Suppressor macrophage treated with lipopolysaccharide for 1 hour (primary cell): ENCODE measurements around the gene PADI6.
"Not testable (repeated sequence)": the region's sequence is repeated elsewhere in the genome, so short reads cannot be mapped to it uniquely, and the experiment has no call there.

Experiments
- DNase-seq, 3 donors: peaks; one replicate each; pipeline ENCODE4 v3.0.0-alpha.2; 2020 to 2022

Gene PADI6

GRCh38 chr1:17371896-17372295 lies at the start of gene PADI6:
Gene PADI6, plus strand, starts transcription at chr1:17372196. Its CDS starts 50 bp downstream, at chr1:17372246.
- DNase-seq, result no peak

- no peak for DNase-seq
These were observed 43.1 kb upstream of the PADI6 start for GRCh38 chr1:17328855-17329254.

- no peak for DNase-seq
These were observed 42.4 kb upstream of the PADI6 start for GRCh38 chr1:17329610-17330009.

- no peak for DNase-seq
These were observed 41.1 kb upstream of the PADI6 start for GRCh38 chr1:17330856-17331255.

GRCh38 chr1:17333081-17333480 lies 38.9 kb upstream of the PADI6 start:
- DNase-seq, result no peak

- peak; percentile 83 to 89 (median 88) for DNase-seq
These were observed 35.9 kb upstream of the PADI6 start for GRCh38 chr1:17335821-17336710.

- no peak for DNase-seq
These were observed 33.1 kb upstream of the PADI6 start for GRCh38 chr1:17338706-17339493.

- DNase-seq, result no peak
These were observed 32.5 kb upstream of the PADI6 start for GRCh38 chr1:17339521-17339920.

GRCh38 chr1:17340358-17340757 lies 31.6 kb upstream of the PADI6 start:
- no peak for DNase-seq

GRCh38 chr1:17342014-17342441 lies 30.0 kb upstream of the PADI6 start:
- DNase-seq, result no peak

GRCh38 chr1:17345506-17345905 lies 26.5 kb upstream of the PADI6 start:
- not testable (repeated sequence) for DNase-seq

- DNase-seq, result no peak
These were observed 25.8 kb upstream of the PADI6 start for GRCh38 chr1:17346046-17346789.

GRCh38 chr1:17347769-17348592 lies 24.0 kb upstream of the PADI6 start:
- peak in 2 of 3 donors; percentile 38 to 49 for DNase-seq

GRCh38 chr1:17348593-17349234 lies 23.3 kb upstream of the PADI6 start:
- no peak for DNase-seq

GRCh38 chr1:17350083-17350482 lies 21.9 kb upstream of the PADI6 start:
- no peak for DNase-seq

GRCh38 chr1:17350928-17351446 lies 21.0 kb upstream of the PADI6 start:
- no peak for DNase-seq

- DNase-seq, result no peak
These were observed 20.2 kb upstream of the PADI6 start for GRCh38 chr1:17351598-17352324.

- no peak for DNase-seq
These were observed 19.5 kb upstream of the PADI6 start for GRCh38 chr1:17352419-17352909.

- no peak for DNase-seq
These were observed 16.1 kb upstream of the PADI6 start for GRCh38 chr1:17355898-17356297.

- no peak for DNase-seq
These were observed 15.5 kb upstream of the PADI6 start for GRCh38 chr1:17356387-17357026.
